ENCODE data around the gene CAMK2N2.
A peak's percentile ranks its signal among the peaks of the same experiment; 100 is the strongest.
"Not testable (repeated sequence)": the region's sequence is repeated elsewhere in the genome, so short reads cannot be mapped to it uniquely, and the experiment has no call there.

CAMK2N2 gene

DNA sequence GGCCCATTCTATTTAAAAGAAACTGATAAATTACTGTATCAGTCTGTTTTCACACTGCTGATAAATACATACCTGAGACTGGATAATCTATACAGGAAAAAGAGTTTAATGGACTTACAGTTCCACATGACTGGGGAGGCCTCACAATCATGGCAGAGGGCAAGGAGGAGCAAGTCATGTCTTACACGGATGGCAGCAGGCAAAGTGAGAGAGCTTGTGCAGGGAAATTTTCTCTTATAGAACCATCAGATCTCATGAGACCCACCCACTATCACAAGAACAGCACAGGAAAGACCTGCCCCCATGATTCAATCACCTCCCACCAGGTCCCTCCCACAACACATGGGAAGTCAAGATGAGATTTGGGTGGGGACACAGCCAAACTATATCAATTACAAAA, 5.9 kb upstream of the CAMK2N2 start:
- DNase-seq = not testable (repeated sequence)

- DNase-seq = no peak
These were observed 1.4 kb upstream of the CAMK2N2 start for GRCh38 chr3:184262764-184263179.

GRCh38 chr3:184261854-184262763, 756 bp upstream of the CAMK2N2 start:
- no peak for DNase-seq

GRCh38 chr3:184260724-184261269, 556 bp downstream of the CAMK2N2 start:
- no peak for DNase-seq

DNA sequence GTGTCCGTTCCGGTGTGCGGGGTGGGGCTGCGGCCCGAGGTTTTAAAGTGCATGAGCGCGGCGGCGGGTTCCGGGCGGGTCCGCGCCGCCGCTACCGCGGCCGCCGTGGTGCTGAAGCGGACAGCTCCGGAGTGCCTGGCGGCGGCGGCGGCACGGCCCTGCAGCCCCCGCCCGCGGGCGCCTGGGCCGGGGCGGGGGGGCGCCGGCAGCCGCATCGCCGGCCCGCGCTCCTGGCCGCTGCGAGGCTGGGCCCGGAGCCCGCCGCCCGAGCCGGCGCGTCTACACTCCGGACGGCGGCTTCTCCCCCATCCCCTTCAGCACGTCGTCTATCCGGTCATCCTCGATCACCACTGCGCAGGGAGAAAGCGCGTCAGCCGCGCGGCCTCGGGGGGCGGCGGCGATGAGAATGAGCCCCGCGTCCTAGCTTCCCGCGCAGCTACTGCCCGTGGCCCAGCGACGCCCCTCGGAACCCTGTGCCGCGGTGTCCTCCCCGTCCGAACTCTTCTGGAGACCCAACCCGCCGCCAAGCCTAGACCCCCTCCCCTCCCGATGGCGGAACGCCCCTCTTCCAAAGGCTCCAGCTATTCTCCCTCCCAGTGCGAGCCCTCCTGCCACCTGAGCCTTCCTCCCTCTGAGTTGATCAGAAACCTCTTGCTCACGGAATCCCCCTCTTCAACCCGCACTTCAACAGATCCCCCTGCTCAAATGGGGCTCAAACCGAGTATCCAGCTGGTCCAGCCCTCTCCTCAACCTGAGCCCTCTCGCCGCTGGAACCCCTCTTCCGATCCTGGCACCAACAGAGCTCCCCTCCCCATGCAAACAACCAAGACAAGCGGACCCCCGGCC, 1.3 kb downstream of the CAMK2N2 start:
- no peak for DNase-seq

DNA sequence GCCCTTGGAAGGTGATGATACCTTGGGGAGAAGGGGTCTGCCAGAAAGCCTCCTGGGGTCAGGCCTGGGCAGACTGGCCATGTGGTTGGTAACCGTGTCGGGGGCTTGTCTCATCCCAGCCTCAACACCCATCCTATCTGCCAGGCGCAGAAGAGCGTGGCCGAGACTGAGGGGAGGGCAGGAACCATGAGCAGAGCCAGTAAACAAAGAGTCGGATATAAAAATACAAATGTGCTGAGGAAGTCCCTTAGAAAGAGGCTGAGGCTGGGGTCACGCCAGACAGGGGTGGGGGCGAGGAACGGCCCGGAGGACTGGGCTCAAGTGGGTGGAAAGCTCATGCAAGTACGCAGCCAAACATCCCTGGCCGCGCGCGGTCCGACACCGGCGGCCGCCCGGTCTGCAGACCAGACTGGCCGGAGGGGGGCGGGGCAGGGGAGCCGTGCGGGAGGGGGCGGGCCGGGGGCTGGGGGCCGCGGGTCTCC, 1.9 kb downstream of the CAMK2N2 start:
- no peak for DNase-seq

- no peak for DNase-seq
These were observed 2.4 kb downstream of the CAMK2N2 start for GRCh38 chr3:184258926-184259325.

- DNase-seq = no peak
These were observed 4.1 kb downstream of the CAMK2N2 start for GRCh38 chr3:184257083-184257915.

- DNase-seq = peak; percentile 52
These were observed 5.9 kb downstream of the CAMK2N2 start for GRCh38 chr3:184255291-184256039.

GRCh38 chr3:184250167-184250828, 11.1 kb downstream of the CAMK2N2 start:
- DNase-seq = peak; percentile 95

GRCh38 chr3:184249412-184250166, 11.8 kb downstream of the CAMK2N2 start, which contains the start of gene EEF1AKMT4:
Gene EEF1AKMT4, plus strand, starts transcription at chr3:184249672. Its CDS starts 23 bp downstream, at chr3:184249695.
- DNase-seq = peak; percentile 99

DNA sequence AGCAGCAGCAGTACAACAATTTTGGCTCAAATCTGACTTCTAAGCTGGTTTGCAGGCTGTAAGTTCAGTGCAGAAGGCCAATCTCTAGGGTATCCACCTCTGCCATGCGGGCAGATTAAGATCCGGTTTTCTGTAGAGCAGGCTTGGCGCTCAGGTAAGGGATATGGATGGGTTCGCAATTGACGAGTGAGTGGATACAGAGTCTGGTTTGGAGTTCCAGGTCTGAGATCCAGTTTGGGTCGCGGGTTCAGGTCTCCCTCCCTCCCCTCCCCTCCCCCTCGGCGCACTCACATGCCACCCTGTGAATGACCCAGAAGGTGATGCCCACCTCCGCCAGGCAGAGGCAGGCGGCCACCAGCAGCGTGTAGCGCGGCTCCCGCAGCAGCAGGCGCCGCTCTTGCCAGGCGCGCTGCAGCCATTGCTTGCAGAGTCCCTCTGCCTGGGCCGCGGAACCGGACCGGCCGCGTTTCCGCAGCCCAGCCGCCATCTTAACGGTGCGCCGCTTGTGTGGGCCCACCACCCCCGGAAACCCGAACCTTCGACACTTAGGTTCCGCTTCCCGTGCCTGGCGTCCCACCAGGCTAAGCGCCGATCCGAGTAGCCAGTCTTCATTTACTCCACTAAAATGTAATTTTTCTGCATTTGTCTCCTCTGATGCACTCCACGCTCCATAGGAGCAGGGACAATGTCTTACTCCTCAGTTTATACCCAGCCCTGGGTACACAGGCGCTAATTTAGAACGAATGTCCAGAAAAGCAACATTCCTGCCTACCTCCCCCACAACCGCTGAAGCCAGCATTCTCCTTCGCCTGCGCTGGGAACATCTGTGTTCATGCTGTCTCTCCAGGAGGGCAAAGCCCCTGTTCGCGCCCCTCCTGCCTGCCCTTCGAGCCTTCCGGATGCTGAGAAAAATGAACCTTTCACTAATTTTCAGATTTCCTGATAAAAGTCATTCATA, 12.6 kb downstream of the CAMK2N2 start, which contains the start of gene ALG3:
ALG3 (minus strand) TSS at position 509 of the 958 bp plus-strand sequence; CDS start at position 487, 22 bp downstream.
- DNase-seq = peak; percentile 90

DNA sequence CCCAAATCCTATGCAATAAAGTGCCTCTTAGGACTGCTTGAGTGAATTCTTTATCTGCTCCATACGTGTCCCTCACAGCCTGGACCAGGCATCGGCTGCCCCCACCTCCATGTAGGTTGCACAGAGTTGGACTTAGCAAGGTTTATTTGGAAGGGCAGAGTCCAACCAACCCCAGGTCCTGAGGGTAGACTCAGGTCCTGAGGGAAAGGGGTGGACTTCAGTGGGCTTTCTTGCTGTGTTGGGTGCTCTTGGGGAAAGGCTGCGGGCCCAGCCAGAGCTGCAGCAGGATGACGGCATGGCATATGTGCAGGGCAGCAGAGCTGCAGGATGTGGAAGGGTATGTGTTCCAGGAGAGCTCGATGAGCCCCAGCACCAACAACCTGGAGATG, 19.1 kb downstream of the CAMK2N2 start:
- DNase-seq = no peak

- no peak for DNase-seq
These were observed 19.7 kb downstream of the CAMK2N2 start for GRCh38 chr3:184241447-184242296.

GRCh38 chr3:184241141-184241446, 20.3 kb downstream of the CAMK2N2 start:
- DNase-seq = no peak

DNA sequence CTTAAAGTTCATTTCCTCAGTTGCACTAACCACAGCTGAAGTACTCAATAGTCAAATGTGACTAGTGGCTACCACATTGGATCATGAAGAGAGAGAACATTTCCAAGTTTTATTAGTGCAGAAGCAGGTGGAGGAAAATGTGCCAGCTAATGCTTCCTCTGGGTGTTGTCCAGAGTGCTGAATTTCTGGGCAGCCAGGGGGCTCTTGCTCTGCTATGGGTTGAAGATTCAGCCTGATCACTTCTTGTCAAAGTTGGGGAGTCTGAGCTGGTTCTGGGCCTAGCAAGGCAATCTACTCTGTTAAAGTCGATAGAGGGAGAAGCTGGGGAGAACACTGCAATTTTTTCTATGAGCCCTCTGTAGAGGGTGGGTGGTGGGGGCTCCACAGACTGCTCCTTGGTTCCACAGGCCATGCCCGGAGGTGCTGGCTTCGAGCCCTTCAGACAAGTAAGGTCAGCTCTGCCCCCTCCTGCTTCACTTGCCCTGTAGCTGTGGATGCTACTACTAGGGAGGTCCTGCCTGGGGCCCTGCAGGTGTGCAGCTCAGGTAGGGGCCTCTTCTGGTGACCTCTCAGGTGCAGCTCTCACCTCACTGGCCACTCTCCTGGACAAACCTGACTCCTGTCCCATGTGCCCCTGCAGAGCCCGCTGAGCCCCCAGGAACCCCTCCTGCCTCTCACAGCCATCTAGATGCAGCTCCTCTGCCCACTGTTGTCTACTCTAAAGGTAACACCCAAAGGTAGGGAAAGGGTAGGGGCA, 20.8 kb downstream of the CAMK2N2 start:
- no peak for DNase-seq

- DNase-seq = no peak
These were observed 21.6 kb downstream of the CAMK2N2 start for GRCh38 chr3:184239708-184240107.
